NCI-H524 (cell line): ENCODE data around the gene COX5B.
"Not testable (repeated sequence)": the region's sequence is repeated elsewhere in the genome, so short reads cannot be mapped to it uniquely, and the experiment has no call there.

Source experiments
- DNase-seq, 2 experiments: peaks; one replicate each; lab custom pipeline; 2025; lab: John Stamatoyannopoulos, UW

COX5B gene, protein sequence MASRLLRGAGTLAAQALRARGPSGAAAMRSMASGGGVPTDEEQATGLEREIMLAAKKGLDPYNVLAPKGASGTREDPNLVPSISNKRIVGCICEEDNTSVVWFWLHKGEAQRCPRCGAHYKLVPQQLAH

DNA sequence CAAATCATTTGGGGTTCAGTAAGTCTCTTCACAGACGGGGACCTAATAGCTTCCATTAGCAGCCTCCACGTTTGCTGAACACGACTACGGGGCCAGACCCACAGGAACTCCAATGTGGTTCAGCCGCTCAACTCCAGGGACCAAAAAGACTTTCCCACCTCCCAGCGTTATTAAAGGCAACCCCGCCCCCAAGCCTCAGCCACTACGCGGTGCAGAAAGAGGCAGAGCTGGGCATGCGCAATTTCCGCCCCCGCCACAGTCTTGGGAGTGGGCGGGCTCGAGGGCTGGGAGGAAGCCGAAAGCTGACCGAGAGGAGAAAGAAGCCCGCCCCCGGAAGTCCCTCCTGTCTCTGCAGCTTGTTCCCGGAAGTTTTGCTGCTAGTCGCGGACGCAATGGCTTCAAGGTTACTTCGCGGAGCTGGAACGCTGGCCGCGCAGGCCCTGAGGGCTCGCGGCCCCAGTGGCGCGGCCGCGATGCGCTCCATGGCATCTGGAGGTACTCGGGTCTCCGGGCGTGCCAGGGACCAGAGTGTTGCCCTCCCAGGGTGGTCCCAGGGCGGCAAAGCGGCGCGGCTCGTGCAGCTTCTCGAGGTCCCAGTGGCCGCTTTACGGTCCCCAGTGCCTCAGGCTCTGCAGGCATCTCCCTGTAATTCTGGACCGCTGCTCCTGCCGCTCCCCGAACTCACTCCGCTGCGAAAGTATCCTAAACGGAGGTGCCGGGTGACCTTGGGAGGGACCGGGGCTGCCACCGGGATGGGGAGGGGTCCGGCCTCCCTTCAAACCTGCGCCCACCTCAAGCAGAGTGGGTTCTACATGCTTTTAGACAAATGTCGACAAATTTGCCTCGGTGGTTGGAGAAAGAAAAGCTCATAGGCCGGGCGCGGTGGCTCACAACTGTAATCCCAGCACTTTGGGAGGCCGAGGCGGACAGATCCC is at the start of gene COX5B:
Gene COX5B, plus strand, starts transcription at position 368 of the 935 bp plus-strand sequence. Its CDS starts 25 bp downstream, at position 393.
- peak; percentile 93 to 95 for DNase-seq

DNA sequence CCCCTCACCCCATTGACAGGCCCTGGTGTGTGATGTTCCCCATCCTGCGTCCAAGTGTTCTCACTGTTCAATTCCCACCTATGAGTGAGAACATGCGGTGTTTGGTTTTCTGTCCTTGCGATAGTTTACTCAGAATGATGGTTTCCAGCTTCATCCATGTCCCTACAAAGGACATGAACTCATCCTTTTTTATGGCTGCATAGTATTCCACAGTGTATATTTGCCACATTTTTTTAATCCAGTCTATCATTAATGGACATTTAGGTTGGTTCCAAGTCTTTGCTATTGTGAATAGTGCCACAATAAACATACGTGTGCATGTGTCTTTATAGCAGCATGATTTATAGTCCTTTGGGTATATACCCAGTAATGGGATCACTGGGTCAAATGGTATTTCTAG is 49.7 kb upstream of the COX5B start:
- DNase-seq = not testable (repeated sequence)

DNA sequence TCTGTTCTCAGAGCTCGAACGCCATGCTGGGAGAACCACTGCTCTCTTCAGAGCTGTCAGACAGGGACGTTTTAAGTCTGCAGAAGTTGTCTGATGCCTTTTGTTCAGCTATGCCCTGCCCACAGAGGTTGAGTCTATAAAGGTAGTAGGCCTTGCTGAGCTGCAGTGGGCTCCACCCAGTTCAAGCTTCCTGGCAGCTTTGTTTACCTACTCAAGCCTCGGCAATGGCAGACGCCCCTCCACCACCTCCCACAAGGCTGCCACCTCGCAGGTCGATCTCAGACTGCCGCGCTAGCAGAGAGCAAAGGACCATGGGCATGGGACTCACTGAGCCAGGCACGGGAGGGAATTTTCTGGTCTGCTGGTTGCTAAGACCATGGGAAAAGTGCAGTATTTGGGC is 44.3 kb upstream of the COX5B start:
- DNase-seq = not testable (repeated sequence)

DNA sequence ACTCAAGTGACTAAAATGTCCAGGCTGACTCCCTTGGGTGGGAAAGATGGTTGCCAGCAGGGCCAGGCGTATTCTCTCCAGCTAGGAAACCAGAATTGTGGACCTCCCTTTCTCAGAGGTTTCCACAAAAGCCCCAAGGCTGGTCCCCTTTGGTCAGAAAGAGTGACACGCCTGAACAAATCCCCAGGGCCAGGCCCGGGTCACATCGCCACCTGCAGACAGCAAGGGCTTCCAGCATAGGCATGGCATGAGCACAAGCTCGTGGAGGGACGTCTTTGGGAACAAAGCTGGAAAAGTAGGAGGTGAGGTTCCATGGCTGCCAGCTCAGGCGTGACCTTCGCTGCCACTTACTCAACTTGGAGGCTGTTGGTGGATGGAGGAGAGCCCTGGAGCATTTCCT is 40.8 kb upstream of the COX5B start:
- DNase-seq = not testable (repeated sequence)

DNA sequence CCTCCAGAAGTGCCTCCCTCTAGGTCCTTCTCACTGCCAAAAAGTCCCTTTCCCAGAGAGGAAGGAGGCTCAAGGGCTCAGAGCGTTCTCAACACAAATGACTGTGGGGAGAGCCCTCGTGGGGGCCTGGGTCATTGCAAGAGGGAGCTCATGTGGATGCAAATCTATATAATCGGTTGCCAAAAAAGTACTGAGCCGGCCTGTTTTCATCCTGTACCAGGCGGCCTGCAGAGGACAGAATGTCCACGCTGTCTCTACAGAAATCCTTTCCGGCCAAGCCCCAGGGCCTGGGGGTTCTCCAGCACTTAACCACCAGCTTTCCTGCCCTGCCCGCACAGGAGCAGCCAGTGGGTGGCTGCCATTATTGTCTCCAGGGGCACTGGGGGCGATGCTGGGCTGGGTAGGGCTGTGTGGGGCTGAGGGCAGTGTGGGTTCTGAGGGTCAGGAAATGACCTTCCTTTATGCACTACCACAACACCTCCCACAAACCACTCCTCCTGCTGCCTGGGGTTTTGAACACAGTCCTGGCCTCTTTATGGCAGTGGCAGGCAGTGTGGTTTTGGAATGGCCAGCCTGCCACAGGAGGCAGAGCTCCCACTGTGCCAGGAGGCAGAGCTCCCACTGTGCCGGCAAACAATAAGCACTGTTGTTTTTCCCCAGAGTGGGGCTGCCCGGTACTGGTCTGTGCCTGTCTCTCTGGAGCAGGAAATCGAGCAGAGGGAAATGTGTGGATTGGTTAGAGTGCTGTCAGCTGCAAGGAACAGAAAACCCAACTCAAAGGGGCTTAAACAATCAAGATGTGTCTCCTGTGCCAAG is 40.1 kb upstream of the COX5B start:
- not testable (repeated sequence) for DNase-seq

DNA sequence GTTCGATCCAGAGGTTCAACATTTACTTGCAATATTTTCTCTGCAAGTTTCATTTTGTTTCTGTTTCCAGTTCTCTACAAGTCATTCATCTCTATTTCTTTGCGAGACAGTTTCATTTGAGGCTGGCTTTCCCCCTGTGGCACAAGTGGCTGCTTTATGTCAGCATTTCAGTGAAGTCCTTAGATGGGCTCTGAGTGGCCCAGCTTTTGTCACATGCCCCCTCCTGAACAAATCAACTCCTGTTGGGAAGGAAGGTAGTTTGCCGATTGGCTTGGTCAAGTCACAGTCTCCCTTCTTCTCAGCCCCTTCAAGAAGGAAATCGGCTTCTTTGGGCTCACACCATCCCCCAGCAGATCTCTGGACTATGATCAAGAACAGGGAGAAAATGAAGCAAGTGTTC is 37.1 kb upstream of the COX5B start:
- DNase-seq = not testable (repeated sequence)

DNA sequence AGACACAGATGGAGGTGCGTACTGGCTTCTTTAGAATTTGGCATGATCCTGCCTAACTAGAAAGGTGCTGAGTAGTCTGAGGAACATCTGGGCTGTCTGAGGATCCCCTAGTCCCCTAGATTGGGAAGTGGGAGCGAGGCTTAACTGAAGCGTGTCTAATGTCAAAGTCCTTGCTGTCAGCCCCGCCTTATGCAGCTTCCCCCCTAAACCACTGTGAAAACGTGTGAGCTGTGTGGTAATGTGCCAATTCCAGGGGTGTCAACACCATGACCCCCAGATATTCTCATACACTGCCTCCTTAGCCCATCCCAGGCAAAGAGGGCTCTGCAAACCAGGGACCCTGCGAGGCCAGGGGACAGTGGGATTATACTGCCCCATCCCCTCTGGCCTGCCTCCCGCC is 34.0 kb upstream of the COX5B start:
- DNase-seq = not testable (repeated sequence)

DNA sequence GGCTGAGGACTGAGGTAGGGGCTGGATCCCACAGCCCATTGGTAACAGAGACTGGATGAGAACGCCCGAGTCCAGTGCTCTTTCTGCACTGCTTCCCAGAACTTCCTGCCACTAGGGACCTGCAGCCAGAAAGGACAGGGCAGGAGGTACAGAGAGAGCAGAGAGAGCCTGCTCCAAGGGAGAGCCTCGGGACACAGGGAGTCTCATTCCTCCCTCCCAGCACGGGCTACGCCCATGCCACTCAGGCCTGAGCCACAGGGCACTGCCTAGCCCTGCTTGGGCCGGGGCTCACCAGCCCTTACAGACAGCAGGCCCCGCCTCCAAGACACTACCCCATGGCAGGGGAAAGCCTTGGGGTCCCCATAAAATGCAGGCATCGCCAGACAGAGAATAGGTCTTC is 30.1 kb upstream of the COX5B start:
- DNase-seq = not testable (repeated sequence)

DNA sequence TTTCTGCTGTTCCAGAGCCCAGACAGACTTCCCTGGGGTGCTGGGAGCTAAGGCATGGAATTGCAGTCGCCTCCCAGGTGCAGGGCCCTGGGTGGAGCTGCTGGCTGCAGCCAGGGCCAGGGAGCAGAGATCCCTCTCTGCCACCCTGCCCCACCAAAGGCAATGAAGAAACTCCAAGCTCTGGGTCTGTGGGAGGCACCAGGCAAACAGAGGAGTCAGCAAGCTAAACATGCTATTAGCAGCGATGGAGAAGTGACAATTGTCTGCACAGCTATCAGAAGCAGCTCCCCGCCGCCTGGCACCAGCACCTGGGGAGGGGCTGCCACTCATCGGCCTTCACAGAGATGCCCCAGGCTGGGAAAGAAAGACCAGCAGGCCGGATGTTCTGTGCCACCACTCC is 28.0 kb upstream of the COX5B start:
- no peak for DNase-seq

DNA sequence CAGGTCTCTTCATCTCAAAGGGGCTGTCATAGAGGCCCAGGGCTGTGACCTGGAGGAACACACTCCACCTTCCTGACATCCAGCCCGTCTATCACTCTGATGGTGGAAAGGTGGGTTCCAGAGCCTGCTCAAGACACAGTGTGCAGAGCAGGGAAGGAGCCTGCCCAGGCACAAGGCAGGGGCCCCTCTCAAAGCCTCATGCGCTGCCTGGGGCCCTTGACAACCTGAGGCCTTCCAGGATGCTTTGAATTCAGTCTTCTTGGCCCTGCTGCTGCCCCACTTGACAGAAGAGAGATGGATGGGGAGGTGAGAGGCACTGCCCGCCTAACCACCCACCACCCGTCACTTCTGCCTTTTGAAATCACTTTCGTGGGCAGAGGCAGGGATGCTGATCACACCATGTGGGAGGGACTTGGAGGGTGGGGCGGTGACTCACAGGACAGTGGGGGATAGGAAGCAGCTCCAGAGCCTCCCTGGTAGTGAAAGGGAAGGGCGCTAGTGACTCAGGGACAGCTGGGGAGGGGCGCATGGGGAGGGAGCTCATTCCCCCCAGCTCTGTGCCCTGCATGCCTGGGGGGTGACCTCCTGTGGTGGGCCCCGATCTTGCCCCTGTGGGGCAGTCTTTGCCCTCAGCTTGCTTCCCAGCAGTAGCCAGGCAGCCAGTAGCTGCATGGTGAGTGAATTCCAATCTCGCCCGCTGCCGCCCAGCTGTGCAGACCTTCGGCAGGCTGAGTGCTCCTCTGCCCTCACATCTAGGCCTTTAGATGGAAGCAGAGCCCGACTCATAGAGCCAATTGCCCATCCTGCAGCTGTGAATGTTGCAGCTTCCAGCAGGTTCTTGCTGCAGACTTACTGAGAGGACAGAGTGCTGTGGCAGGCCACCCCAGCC is 26.7 kb upstream of the COX5B start:
- DNase-seq = not testable (repeated sequence)

DNA sequence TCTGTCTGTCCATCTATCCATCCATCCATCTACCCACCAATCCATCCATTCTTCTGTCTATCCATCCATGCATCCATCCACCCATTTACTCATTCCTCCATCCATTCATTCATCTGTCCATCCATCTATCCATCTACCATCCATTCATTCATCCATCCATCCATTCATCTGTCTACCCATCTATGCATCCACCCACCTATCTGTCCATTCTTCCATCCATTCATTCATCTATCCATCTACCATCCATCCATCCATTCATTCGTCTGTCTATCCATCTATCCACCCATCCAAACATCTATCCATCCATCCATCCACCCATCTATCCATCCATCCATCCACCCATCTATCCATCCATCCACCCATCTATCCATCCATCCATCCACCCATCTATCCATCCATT is 25.4 kb upstream of the COX5B start:
- DNase-seq = not testable (repeated sequence)

DNA sequence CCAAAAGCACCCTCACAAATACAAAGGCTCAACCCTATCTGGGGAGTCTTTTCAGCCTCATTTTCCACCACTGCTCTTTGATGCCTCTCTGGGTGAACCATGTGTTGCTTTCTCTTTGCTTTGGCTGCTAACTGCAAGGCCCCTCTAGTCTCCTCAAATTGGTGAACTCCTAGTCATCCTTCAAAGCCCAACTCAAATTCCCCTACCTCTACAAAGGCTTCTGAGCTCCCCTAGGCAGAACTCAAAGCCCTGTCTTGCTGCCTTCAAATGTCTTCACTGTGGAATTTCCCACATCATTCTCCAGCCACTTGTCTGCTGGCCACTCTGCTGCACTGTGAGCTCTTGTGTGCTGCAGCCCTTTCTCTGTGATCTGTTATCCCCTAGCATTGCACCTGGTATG is 22.9 kb upstream of the COX5B start:
- DNase-seq = not testable (repeated sequence)

DNA sequence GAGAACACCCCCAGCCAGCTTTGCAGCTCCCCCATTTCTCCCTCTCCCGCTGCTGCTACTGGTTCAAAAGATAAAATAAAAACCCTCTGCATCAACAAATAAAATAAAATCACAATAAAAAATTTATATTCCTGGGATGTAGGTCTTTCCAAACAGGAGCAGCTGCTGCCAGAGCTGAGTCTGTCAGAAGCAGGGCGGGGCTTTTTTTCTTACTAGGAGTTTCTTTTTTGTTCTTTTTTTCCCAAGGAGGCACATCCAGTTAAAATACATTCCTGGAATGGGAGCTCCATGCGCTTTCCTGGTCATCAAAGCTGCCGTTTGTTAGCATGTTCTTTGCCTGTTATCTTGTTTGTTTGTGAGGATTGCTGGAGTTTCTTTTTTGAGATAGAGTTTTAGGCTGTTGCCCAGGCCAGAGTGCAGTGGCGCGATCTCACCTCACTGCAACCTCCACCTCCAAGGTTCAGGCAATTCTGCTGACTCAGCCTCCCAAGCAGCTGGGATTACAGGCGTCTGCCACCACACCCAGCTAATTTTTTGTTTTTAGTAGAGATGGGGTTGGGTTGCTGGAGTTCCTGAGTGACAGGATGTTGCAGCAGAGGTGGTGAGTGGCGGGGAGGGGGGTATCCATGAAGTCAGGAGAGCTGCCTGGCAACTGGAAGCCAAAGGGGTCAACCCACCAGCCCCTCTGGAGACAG is 20.4 kb upstream of the COX5B start:
- not testable (repeated sequence) for DNase-seq

DNA sequence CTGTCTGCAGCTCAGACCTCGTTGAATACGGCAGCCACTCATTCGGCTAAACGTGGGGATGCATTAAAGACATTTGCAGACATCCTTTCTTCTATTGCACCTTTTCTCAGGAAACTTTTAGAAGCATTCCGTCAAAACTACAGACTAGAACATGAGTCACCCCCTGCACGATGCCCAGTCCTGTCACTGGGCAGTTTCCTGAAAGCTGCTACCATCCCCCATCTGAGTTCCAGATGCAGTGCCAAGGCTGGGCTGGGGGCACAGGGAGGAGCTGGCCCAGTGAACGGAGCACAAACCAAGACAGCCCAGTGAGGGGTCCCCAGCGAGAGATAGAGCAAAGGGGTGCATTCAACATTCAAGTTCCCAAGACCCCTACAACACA is 19.8 kb upstream of the COX5B start:
- not testable (repeated sequence) for DNase-seq

DNA sequence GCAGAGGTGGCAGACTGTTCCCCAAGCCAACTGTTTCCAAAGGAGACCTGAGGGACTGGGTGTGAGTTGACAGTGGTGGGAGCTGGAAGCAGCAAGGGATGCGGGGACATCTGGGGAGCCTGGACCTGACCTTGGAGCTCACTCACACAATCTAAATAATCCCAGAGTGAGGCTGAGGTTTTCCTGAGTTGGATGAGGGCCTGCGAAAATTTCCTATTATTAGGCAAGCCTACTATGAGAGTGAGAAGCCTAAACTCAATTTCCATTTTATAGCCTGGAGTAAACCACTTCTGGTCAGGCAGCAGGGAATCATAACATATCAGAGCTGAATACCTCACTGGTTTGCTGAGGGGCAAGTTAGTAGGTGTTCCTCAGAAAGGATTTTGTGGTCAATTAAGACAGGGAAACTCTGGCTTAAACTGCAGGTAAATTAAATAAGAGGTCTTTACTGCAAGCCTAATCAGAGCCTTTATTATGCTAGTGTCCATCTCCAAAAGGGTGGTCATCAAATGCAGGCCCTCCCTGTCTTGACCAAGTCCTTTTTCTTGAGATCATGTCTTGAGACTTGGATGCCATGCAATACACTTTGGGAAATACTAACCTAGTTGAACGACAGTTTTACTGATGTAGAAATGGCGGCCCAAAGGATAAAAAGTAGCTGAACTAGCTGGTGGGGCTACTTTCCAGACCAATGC is 1.7 kb upstream of the COX5B start:
- no peak for DNase-seq

DNA sequence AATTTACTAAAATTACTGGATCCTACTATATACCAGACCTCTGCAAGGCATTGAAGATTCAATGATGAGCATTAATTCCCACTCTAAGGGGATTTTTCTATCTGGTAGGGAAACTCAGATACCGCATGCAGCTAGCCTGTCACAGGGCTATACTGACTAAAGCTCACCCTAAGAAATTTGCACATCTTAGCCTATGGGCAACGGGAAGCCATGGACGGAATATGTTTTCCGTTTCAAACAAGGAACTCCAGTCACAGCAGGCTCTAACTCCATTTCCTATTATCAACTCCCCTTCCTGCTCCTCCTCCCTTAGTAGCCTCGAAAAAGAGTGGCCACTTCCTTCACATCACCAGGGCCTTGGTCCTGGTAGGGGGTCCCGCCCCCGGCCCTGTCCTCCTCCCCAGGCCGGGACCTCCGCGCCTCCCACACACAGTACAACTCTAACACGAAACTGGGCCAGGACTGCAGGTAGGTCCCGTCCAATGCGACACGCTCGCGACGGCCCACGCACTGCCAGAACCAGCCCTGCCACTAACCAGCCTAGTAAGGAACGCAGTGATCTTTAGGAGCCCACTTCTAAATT is 659 bp upstream of the COX5B start:
- DNase-seq = no peak

DNA sequence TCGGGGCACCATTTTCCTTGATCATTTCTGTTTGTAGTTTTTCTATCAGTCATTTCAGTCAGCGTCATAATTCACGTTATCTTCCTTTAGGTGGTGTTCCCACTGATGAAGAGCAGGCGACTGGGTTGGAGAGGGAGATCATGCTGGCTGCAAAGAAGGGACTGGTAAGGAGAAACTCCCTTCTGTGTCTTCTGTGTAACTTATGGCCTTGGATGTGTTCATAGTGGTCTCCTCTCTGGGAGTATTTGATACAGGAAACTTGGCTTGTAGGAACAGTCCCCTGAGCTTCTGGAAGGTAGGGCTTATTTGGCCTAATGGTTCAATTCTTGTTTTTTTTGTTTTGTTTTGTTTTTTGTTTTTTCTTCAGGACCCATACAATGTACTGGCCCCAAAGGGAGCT is 1.1 kb downstream of the COX5B start:
- no peak for DNase-seq

DNA sequence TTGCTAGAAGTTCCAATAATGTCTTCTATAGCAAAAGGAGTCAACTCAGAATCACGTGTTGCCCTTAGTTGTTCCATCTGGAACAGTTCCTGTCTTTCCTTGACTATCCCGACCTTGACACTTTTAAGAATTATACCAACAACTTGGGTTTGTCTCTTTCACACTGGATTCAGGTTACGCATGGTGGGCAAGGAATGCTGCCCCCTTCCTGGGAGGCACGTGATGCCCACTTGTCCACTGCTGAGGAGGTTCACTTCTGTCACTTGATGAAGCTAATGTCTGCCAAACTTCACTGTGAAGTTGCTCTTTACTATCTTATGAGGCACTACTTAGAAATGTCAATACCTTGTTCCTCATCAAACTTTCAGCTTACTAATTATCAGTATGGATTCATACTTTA is 5.3 kb downstream of the COX5B start:
- no peak for DNase-seq

DNA sequence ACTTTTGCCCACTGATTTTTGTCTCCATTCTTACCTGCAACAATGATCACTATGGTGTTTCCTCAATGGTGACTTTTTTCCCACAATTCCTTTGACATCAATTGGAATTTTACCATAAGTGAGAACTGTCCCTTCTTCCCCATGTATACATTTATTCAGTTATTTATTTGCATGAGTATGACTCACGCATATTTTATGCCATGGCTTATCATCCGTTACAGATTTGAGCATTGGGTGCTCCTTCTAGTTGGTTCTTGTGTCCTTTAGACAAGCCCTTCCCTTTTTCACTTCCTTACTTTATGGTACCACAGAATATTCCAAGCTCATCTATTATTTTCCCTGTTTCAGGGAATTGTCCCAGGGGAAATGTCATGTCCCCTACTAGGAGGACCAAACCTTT is 7.6 kb downstream of the COX5B start:
- DNase-seq = no peak

DNA sequence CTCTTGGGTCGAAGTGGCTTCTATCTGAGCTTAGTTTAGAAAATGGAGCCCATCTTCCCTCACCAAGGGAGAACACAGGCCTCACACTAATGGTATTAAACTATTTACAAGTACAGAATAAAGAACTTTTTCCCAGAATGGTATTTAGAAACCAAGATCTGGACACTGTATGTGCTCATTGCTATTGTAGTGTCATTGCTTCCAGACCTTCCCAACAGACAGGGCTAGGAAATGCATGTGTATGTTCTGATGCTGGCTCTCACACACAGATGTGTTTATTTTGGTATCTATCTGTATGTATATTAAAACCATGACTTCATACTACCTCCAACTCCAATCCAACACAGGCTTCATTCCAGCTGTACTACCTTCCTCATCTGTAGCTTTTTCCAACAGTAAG is 8.0 kb downstream of the COX5B start:
- no peak for DNase-seq
